PFSK-1 (cell line): ENCODE measurements around the gene SDK1.

Experiments used
- FOXP2 ChIP-seq: optimal IDR thresholded peaks from 2 replicates; pipeline ENCODE3; 2011; ENCODE audit warnings: borderline replicate concordance, control low read depth, inconsistent platforms; ENCODE audit not compliant: insufficient read depth; ENCODE audit errors: extremely low read length, extremely low read depth
- POLR2AphosphoS5 ChIP-seq: IDR thresholded peaks from 2 replicates; pipeline ENCODE4 v1.6.1; 2012; ENCODE audit warnings: low read depth, mild to moderate bottlenecking, control low read depth, low read length, moderate library complexity
- REST ChIP-seq, 2 experiments: IDR thresholded peaks; 2 replicates each; pipeline versions ENCODE4 v1.6.1 to v1.8.0; 2011 to 2012; ENCODE audit warnings: low read depth in 2 of 2, low read length in 2 of 2, control low read depth in 1 of 2, inconsistent platforms in 1 of 2, mild to moderate bottlenecking in 1 of 2, moderate library complexity in 1 of 2; ENCODE audit not compliant: insufficient read depth in 1 of 2
- SIN3A ChIP-seq: IDR thresholded peaks from 2 replicates; pipeline ENCODE4 v1.6.1; 2012; ENCODE audit warnings: mild to moderate bottlenecking, low read length, moderate library complexity, borderline replicate concordance; ENCODE audit not compliant: insufficient read depth
- TAF1 ChIP-seq: IDR thresholded peaks from 2 replicates; pipeline ENCODE4 v1.6.1; 2012; ENCODE audit warnings: low read length, control low read depth, borderline replicate concordance; ENCODE audit not compliant: insufficient read depth

The SDK1 gene

DNA sequence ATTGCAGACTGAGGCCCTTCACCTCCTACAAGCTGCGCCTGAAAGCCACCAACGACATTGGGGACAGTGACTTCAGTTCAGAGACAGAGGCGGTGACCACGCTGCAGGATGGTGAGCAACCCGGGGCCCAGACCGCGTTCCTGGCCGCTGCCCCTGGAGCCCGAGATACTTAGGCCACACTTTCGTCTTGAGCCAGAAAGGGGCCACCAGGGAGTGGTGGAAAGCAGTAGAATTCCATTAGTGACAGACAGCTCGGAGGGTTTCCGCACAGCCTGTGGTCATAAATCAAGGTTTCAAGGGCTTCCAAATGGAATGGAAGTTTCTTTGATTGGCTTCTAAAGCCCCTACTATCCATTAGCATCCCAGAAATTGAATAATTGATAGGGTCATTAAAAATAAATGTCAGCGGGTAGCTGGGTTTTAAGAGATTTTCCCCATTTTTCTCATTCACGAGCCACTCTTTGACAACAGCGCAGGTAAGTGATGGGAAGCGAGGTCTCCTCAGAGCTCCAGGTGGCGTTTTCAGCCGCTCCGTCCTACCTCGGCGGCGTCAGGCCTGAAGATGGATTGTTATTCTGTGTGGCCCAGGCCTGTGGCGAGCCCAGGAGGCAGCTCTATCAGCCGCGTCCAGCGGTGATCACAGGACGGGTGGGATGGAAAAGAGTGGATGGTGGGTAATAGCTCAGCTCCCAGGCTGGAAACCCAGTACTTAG lies 857.5 kb downstream of the SDK1 start:
- TF ChIP-seq TAF1 (no peak), SIN3A (no peak), FOXP2 (no peak), POLR2AphosphoS5 (no peak), REST (IDR thresholded peaks at IDR 0.05; ENCODE audit: insufficient read depth in 1 of 2, low read depth in 2 of 2, low read length in 2 of 2) (no peak)

GRCh38 chr7:4159154-4159501 lies 858.1 kb downstream of the SDK1 start:
- TF ChIP-seq TAF1 (no peak), SIN3A (no peak), FOXP2 (no peak), REST (IDR thresholded peaks at IDR 0.05; ENCODE audit: insufficient read depth in 1 of 2, low read depth in 2 of 2, low read length in 2 of 2) (no peak), POLR2AphosphoS5 (no peak)

DNA sequence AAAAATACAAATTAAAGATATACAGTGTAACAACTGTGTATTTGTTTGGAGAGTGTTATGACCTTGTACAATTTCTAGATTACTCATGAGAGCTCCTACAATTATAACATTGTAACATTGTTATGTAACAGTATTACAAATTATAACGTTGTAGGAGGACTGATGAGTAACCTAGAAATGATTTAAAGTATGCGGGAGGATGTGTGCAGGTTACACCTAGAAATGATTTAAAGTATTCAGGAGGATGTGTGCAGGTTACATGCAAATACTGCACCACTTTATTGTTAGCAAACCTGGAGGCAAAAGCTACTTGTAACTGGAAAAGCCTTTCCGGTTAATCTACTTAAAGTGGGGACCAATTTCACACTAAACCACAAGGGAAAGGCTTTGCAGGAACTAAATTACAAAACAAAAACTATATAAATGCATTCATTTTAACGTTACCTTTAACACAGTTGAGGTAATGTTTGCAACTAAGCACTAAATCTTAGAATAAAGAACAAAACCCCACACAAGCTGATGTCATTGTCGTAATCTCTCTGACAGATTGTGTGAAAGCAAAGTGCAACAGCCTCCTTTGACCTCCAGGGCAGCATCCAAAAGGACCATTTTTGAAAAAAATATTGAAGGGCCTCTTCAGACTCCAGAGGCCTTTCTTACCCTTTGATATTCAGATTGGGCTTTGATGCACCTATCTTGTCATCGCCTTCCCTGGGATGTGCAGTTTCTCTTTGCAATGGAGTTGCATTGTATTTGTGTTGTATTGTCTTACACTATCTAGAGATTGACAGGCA lies 858.9 kb downstream of the SDK1 start:
- no peak for TF ChIP-seq REST (IDR thresholded peaks at IDR 0.05; ENCODE audit: insufficient read depth in 1 of 2, low read depth in 2 of 2, low read length in 2 of 2)

- no peak for TF ChIP-seq TAF1
- TF ChIP-seq FOXP2: no peak
- TF ChIP-seq SIN3A: no peak
- no peak for TF ChIP-seq POLR2AphosphoS5
- no peak for TF ChIP-seq REST (IDR thresholded peaks at IDR 0.05; ENCODE audit: insufficient read depth in 1 of 2, low read depth in 2 of 2, low read length in 2 of 2)
These were observed 862.0 kb downstream of the SDK1 start for GRCh38 chr7:4162884-4163564.
